Measurements from ENCODE around the gene PEX19.

PEX19 gene

DNA sequence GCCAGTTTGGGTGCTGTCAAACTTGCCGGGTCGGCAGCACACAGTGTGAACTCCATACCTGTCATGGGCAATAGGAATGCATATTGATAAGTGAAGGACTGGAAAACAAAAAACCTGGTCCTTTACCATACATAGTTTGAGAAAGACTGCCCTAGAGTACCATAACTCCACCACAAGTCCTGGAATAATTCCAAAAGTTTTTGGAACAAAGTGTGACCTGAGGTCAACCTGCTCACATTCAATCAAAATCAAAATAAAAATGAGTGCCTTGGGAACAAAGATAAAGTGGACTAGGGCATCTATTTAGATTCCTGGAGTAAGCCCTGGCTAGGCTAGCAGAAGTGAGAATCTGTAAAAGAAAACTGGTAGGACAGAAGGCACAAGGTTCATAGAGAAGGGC lies 7.6 kb downstream of the PEX19 start:
- no peak for DNase-seq

DNA sequence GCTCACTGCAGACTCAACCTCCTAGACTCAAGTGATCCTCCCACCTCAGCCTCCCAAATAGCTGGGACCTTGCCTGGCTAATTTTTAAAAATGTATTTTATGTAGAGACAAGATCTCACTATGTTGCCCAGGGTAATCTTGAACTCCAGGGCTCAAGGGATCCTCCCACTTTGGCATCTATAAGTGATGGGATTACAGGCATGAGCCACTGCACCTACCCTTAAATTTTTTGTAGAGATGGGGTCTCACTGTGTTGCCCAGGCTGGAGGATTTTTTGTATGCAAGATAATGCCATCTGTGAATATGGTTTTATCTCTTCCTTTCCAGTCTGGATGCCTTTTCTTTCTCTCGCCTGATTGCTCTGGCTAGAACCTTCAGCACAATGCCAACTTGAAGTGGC lies 13.9 kb downstream of the PEX19 start:
- no peak for DNase-seq

DNA sequence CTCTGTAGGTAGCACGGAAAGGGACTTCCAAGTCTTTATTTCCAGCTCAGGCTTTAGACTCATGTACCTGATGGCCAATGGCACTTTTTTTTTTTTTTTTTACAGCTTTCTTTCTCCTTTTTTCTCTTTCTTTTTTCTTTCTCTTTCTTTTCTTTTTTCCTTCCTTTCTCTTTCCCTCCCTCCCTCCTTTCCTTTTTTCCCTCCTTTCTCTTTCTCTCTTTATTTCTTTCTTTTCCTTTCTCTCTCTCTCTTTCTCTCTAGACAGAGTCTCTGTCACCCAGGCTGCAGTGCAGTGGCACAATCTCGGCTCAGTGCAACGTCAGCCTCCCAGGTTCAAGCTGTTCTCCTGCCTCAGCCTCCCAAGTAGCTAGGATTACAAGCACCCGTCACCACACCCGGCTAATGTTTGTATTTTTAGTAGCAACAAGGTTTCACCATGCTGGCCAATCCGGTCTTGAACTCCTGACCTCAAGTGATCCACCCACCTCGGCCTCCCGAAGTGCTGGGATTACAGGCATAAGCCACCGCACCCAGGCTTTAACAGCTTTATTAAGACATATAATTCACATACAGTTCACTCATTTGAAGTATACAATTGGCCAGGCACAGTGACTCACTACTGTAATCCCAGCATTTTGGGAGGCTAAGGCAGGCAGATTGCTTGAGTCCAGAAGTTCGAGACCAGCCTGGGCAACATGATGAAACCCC lies 17.5 kb downstream of the PEX19 start:
- DNase-seq: no peak

DNA sequence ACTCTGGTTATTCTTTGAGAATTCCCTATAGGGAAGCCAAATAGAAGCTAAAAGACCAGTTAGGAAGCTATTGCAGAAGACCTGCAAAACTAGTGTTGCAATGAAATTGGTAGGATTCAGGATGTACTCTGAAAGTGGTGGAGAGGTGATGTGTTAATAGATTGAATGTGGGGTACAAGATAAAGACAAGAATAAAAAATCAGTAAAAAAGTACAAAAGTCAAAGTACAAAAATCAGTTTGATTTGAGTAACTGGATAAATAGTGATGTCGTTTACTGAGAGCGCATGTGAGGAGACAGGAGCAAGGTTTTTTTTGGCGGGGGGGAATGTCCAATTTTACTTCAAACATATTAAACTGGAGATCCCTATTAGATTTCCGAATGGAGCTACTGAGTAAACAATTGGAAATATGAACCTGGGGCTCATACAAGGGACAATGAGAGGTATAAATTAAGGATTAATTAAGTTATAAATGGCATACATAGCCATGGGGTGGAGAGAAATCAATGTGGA lies 20.1 kb downstream of the PEX19 start:
- DNase-seq: no peak

DNA sequence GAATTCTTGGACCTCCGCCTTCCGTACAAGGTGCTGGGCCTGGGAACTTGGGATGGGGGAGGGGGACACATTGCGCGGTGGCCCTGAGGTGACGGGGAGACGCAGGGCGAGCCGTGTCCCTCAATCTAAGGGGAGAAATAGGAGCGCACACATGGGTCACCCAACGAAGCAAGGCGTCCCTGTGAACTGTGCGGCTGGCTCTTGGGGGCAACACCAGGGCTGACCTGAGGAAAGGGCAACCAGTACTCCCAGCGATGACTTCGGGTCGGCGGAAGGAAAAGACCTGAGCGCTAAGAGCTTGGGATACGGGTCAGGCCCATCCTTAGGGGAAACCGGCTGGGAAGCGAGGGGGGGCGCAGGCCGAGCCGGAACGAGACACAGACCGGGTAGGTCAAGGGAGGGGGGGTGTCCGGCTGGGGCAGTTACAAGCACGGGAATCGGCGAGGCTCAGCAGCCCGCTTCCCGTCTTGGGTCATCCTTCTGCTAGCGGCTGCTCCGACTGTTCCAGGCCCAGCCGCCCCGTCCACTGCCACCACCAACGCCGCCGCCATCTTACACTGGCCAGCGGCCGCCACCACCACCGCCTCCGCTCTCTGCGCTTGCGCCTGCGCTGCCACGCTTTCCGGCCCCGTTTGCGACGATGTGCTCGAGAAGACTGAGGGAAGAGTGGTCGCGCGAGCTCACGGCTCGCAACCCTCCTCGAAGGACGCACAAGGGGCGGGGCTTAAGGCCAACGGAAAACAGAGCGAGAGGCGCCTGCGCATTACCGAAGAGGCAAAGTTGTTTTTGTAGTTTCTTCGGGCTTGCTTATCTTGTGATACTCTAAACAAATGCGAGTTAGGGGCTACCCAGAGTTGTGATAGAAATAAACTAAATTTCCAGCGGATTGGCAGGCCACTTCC lies 22.8 kb downstream of the PEX19 start, which contains the start of gene DCAF8:
DCAF8 (minus strand) TSS at position 657 of the 902 bp plus-strand sequence. CDS start 18,541 bp downstream, outside the sequence.
- DNase-seq: peak; percentile 99

DNA sequence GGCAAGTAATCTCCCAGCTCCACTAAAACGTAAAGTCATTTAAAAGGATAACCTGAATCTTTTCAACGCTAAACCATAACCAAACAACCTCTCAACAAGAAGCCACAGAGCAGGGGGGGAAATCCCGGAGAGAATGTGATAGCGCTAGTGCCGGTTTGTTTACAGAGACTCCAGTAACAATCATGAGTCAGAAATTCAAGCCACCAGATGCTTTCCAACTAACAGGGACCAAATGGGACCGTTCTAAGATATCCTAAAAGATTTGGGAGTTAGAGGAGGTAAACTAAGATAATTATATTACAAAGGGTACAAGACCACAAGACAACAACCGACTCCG lies 23.4 kb downstream of the PEX19 start:
- peak; percentile 83 for DNase-seq

DNA sequence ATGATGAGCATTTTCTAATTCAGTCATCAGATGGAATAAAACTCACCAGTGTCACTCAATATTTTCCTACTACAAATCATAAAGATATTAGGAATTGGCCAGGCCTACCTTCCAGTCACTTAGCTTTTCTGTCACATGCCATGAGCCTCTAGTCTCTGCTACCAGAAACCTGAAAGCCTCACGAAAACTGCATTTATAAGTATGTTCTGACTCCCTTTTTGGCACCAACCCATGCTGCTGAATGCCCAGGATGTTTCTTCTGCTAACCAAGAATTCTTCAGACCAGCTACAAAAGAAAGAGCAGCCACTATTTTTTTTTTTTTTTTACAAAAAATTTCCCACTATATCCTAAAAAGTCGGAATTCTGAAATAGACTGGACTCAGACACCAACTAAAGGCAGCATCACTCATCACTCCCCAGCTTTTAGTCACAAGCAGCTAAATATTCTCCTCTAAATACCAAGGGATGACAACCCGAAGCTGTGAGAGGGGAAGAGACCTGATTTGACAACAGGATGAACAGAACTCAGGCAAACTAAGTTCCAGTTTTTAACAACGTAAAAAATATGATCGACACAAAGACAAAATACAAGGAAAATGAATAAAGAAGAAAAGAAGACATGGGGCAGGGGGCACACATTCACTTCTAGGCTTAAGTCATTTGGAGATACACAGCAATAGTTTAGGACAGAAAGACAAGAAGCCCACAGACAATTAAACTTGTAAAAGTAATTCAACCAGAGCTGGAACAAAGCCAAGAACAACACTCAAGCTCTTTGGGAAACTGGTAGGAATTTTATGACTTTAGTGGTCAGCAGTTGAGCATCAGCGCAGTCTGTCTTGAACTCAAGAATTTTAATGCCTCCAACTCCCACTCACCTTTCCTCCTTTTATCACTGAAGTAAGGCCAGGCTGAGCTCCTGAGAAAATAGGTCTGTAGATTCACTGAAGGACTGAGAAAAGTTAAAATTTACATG lies 24.2 kb downstream of the PEX19 start:
- no peak for DNase-seq

DNA sequence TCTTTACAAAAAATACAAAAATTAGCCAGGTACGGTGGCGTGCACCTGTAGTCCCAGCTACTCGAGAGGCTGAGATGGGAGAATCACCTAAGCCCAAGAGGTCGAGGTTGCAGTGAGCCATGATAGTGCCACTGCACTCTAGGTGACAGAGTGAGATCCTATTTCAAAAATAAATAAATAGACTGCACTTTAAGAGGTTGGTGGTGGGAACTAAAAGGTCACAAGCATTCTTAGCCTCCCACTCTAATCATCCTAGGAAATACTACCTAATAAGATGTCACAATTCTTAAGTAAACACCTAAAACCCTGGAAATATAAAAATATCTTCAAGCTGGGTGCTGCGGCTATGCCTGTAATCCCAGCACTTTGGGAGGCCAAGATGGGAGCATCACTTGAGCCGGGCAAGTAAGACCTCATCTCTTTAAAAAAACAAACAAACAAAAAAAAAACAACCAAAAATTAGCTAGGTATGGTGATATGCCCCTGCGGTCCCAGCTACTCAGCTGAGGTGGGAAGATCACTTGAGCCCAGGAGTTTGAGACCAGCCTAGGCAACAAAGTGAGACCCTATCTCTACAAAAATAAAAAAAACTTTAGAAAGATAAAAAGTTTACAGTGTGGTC lies 26.6 kb downstream of the PEX19 start:
- no peak for DNase-seq

DNA sequence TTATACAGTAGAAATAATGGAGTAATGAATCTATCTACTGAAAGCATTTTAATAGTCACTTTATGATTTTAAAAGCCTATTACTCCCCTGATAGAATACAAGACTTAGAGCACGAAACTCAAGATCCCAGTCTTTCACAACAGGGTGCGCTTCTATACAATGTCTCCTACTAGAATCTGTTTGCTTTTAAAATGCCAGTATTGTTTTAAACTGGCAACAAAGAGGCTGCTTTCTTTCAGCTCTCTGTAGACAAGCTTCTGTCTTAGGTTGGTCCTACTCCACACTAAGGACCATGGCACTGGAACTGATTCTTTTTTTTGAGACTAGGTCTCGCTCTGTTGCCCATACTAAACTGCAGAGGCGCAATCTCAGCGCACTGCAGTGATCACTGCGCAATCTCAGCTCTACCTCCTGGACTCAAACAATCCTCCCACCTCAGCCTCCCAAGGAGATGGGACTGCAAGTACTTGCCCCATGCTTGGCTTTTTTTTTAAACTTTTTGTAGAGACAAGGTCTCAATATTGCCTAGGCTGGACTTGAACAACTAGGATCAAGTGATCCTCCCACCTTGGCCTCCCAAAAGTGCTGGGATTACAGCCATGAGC lies 27.4 kb downstream of the PEX19 start:
- no peak for DNase-seq

DNA sequence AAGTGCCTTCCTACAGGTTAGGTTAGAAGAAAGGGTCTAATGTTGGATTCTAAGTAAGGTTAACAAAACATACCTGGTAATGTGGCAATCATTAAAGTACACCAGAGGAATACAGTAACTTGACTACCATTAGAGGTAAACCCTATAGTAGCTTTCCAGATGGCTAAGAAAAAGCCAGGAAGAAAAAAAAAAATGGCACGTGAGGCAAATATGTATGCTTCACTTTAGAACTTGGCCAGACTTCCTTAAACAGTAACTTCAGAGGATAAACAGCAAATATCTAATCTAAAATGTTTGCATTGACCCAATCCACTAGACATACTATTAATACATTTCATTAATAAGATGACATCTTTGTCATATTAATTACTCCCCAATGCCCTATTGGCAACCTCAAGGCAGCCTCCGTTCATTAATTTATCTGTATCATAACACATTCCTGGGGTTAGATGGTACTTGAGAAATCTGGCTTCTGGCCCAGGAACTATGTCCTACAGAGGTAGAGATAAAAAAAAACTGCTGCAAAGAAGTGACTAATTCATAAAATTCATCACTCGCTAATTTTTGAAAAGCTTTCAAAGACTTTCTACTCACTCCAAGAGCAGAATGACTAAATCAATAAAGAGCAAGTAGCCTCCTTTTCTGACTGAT lies 28.4 kb downstream of the PEX19 start:
- DNase-seq: peak; percentile 29

DNA sequence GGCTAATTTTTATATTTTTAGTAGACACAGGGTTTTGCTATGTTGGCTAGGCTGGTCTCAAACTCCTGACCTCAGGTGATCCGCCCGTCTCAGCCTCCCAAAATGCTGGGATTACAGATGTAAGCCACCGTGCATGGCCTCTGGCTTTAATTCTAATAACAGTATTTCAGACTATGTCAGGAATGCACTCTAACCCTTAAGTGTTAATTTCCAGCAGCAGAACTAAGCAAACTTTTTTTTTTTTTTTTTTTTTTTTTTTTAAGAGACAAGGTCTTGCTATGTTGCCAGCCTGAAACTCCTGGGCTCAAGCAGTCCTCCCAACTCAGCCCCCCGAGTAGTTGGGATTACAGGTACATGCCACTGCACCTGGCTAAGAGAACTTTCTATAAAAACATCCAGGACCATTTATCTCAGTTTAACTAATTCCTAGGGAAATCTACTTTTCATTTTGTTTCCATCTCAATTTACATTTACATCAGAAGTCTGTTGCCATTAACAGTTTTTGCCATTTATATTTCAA lies 29.1 kb downstream of the PEX19 start:
- DNase-seq: no peak

DNA sequence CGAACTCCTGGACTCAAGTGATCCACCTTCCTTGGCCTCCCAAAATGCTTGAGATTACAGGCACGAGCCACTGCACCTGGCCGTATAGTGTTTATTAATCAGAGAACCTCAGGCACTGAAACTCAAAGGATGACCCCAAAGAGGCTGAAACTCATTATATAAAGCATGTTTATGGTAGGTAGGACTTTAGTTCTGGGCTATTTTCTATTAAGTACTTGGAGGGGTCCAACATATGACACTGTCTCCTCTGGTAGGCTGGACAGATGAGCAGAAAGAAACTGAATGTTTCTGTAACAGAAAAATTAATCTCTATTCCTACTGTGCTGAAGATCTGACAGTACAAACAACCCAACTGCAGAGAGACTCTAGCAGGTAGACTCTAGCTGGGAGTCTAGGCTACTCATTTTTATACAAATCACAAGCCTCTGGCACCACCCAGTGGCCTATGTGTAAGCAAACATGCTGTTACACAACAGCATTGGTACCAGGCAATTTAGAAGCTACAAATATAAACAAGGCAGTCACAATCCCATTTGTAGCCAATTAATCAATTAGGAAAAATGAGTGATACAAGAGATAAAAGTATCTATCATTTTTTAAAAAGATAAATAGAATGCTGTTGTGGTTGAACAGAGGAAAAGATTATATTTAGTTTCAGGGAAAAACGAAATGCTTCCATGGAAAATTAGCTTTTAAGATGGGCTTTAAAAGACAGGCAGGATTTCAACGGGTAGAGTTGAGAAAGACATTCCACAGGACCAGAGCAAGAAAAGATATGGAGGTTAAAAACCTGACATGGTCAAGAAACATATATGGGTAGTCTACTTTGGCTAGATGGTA lies 33.0 kb downstream of the PEX19 start:
- DNase-seq: peak; percentile 67

DNA sequence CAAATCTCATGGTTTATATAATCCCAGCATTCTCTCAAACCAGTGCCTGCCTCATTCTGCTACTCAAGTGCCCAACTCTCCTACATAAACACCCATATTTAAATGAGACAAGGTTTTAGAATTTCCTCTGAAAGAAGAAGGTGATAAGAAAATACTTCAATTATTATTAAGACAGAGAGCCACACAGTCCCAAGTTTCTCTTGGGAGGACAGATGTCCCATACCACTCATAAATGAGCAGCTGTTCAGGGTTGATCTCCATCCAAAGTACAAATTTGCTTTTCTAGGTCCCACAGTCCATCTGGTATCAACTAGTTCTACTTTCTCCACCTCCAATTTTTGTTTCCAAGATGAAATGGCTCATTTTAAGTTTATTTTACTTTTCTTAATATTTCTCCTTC lies 33.9 kb downstream of the PEX19 start:
- DNase-seq: no peak

DNA sequence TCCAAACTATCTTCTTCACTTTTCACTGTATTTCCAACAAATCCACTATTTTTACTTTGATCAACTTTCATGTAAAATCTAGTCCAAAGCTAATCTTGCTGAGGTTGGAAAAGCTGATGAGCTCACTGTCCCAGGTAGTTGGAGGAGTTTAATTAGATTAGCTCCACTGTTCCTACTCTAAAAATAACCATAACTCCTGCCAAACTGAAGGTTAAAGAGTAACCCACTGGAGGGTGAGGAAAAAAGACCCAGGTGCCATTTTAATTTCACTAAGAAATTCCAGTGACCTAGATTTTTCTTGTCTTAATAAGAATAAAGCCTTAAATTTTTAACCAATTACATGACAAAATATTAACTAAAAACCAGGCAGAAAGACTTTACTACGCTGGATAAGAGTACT lies 37.9 kb downstream of the PEX19 start:
- no peak for DNase-seq

DNA sequence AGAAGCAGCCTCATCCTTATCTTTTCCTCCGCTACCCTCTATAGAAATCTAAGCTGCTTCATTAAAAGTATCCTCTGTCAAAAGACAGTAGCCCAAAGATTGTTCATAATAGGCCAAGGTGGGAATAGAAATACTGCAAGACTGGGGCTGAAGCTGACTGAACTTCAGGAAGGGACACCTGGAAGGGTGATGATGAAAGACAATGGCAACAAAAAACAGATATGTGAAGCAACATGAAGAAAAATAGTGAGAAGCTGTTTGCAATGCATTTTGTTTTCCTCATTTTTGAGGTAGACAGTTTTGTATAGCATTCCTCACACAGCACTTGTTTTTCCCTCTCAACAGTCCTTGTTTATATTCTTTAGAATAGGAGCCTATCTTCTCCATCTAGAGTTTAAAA lies 39.5 kb downstream of the PEX19 start:
- no peak for DNase-seq

DNA sequence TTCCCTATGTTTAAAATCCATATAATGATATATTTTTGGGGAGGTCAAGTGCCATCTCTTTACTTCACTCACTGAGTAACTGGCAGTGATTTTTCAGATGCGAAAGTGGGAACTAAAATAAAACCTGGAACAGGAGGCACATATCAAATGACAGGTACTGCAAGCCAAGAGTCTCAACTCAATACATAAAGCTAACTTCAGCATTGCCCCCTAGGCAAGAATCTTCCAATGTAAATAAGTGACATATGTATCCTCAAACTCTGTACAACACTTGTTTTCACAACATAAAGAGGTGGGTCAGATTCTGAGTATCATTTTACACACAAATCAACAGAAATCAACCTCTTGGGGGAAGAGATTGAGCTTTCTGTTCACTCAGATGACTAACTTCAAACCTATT lies 40.7 kb downstream of the PEX19 start:
- DNase-seq: no peak

DNA sequence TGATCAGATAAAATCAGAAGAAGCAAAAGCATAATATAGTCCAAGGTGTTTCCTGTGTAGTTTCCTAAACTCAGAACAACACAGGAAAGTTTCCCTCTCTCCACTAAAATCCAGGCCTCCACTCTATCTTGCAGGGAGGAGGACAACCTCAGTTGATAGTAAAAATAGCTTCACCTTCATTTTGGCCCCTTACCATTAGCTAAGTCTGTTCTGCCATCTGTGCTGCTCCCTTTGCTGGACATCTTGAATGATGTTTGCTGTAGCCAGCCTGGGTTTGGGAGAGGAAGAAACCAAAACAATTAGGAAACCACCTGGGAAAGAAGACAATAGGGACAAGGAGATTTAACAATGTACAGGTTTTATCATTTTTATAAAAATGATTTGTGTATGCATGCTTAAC lies 41.2 kb downstream of the PEX19 start:
- DNase-seq: no peak

DNA sequence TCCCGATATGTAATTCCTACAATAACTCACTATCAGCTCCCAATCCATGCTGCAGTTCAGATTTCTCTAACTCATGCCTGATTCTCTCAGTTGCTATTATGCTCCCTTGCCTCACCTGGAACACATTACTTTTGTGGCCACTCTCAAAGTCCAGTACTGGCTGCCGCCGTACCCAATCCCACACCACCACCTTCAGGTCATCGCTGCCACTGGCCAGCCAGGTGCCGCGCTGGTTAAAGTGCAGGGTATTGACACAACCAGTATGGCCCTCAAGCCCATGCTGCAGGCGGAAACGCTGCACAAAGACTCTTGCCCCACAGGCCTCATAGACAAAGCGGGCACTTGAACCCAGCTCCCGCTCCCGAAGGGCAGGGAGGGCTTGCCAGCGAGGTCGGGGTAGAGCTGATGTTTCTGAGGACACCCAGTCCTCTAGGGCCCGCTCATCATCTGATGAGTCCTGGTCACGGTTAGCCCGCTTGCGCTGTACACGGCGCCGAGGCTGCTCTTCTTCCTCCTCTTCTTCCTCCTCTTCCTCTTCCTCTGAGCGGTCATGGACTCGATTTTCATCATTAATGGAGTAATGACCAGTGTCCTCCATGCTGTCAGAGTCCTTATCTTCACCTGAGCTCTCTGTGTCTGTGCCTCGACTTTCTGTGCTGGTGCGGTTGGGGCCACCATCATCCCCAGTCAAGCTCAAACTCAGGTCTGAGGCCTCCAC lies 45.2 kb downstream of the PEX19 start:
- no peak for DNase-seq

DNA sequence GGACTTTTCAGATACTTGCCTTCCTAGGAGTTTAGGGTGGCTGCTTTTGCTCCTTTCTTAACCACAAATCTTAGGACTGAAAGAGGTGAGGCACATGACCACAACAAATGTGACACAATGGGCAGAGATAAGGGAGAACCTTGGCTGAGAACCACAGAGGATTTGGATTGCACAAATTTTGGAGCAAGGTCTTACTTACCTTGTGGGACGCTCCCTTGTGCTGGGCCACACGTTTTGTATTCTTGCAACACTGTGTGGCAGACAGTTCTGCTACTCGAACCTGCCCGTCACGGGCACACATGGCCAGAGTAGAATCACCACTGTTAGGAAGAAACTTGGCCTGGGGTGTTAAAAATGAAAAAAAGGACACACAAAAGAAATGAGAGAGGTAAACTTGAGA lies 46.5 kb downstream of the PEX19 start:
- no peak for DNase-seq

DNA sequence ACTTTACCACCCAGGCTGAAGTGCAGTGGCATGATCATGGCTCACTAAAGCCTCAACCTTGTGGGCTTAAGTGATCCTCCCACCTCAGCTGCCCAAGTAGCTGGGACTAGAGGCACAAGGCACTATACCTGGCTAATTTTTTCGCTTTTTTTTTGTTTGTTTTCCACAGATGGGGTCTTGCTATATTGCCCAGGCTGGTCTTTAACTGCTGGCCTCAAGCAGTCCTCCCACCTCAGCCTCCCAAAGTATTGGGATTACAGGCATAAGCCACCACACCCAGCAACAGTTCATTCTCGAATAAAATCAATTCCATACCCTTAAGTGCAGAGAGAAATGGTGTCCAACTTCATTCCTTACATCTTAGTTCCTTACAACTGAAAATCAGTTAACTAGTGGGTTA lies 47.4 kb downstream of the PEX19 start:
- no peak for DNase-seq

Data from activated CD4-positive, alpha-beta T cell treated with anti-CD3 and anti-CD28 coated beads, Interleukin-2, Interleukin-6, amounts not matched to agents 100 ng/mL and 50 ng/mL, durations not matched to agents 16 hours and 8 hours (primary cell).